IMR-90 (cell line): Measurements from ENCODE around the gene MYOCD. TPM values are rescaled to one million over a fixed set of nuclear protein-coding genes. Genes with fewer than 3 reads are reported as not detected.

Experiments used
- ATAC-seq: fragments of 200-7000 bp; cut with Tn5 transposase; 2 replicates; pipeline ENCODE4 v1.9.1; 2020; ENCODE audit warnings: low read depth, mild to moderate bottlenecking, moderate library complexity
- BruUV-seq: library from RNA; stranded (reverse); fragments of 400-500 nt; replicated peaks from 2 replicates; lab custom pipeline; 2021; lab: Mats Ljungman, UMichigan
- CTCF ChIA-PET: fragments of 300-600 bp; formaldehyde crosslinking; extraction: SDS; loops from one replicate; lab custom pipeline; 2021; ENCODE audit warnings: antibody characterized with exemption; lab: Yijun Ruan, JAX
- POLR2A ChIA-PET: fragments of 300-600 bp; sonication (Branson Sonifier 250); formaldehyde crosslinking; loops from one replicate; lab custom pipeline; 2022; ENCODE audit warnings: antibody characterized with exemption; ENCODE audit not compliant: unreplicated experiment; lab: Charles Lee
- DNase-seq: peaks from one replicate; pipeline ENCODE4 v3.0.0; 2013
- H2AFZ ChIP-seq: replicated peaks from 2 replicates; pipeline ENCODE3; 2013; ENCODE audit warnings: low read length, mild to moderate bottlenecking; ENCODE audit not compliant: poor library complexity
- H2AK5ac ChIP-seq: 2 replicates; pipeline ENCODE4 v1.6.1; 2013; ENCODE audit warnings: low read depth, low read length, inconsistent platforms
- H2AK9ac ChIP-seq: replicated peaks from 2 replicates; pipeline ENCODE3; 2013; ENCODE audit warnings: mild to moderate bottlenecking, low read depth, low read length, moderate library complexity; ENCODE audit not compliant: poor library complexity
- H2BK120ac ChIP-seq: 2 replicates; pipeline ENCODE4 v1.6.1; 2013; ENCODE audit warnings: low read depth, low read length, inconsistent platforms
- H2BK15ac ChIP-seq: 3 replicates; pipeline ENCODE4 v1.6.1; 2013; ENCODE audit warnings: low read depth, low read length, inconsistent platforms
- H2BK20ac ChIP-seq: 2 replicates; pipeline ENCODE4 v1.6.1; 2013; ENCODE audit warnings: low read depth, mild to moderate bottlenecking, inconsistent platforms, low read length, moderate library complexity
- H2BK5ac ChIP-seq: 2 replicates; pipeline ENCODE4 v1.6.1; 2013; ENCODE audit warnings: mild to moderate bottlenecking, low read depth, low read length, inconsistent platforms; ENCODE audit not compliant: poor library complexity, severe bottlenecking
- H3K14ac ChIP-seq: replicated peaks from 2 replicates; pipeline ENCODE4 v1.6.1; 2013; ENCODE audit warnings: low read depth, low read length, inconsistent platforms
- H3K18ac ChIP-seq: 2 replicates; pipeline ENCODE4 v1.6.1; 2013; ENCODE audit warnings: low read depth, low read length, control low read depth
- H3K23ac ChIP-seq: 2 replicates; pipeline ENCODE4 v1.6.1; 2013; ENCODE audit warnings: low read depth, low read length, inconsistent platforms
- H3K27ac ChIP-seq: 2 replicates; pipeline ENCODE4 v1.5.1; 2013; ENCODE audit warnings: mild to moderate bottlenecking, control low read depth, low read length; ENCODE audit not compliant: insufficient read depth
- H3K27me3 ChIP-seq: 2 replicates; pipeline ENCODE4 v1.6.1; 2013; ENCODE audit warnings: low read length; ENCODE audit not compliant: control insufficient read depth, insufficient read depth
- H3K36me3 ChIP-seq: 2 replicates; pipeline ENCODE4 v1.6.1; 2013; ENCODE audit warnings: low read length, mixed read lengths; ENCODE audit not compliant: control insufficient read depth, insufficient read depth
- H3K4ac ChIP-seq: 2 replicates; pipeline ENCODE4 v1.6.1; 2013; ENCODE audit warnings: low read depth, low read length, inconsistent platforms
- H3K4me1 ChIP-seq: 2 replicates; pipeline ENCODE4 v1.6.1; 2013; ENCODE audit warnings: low read length, mixed read lengths; ENCODE audit not compliant: control insufficient read depth, insufficient read depth
- H3K4me2 ChIP-seq: 2 replicates; pipeline ENCODE4 v1.6.1; 2013; ENCODE audit warnings: low read depth, mild to moderate bottlenecking, control low read depth, low read length, moderate library complexity
- H3K4me3 ChIP-seq: 2 replicates; pipeline ENCODE4 v1.5.1; 2013; ENCODE audit warnings: low read depth, mild to moderate bottlenecking, control low read depth, low read length, moderate library complexity; ENCODE audit not compliant: insufficient read depth
- H3K56ac ChIP-seq: 2 replicates; pipeline ENCODE4 v1.6.1; 2013; ENCODE audit warnings: low read length, inconsistent platforms; ENCODE audit not compliant: insufficient read depth; ENCODE audit errors: extremely low read depth
- H3K79me1 ChIP-seq, 2 experiments: 2 replicates each; pipeline ENCODE4 v1.6.1; 2013; ENCODE audit warnings: low read length in 2 of 2, inconsistent platforms in 1 of 2, low read depth in 1 of 2
- H3K9ac ChIP-seq: 2 replicates; pipeline ENCODE4 v1.6.1; 2013; ENCODE audit warnings: low read depth, low read length, control low read depth
- H3K9me1 ChIP-seq: 2 replicates; pipeline ENCODE4 v1.6.1; 2013; ENCODE audit warnings: low read length, inconsistent platforms; ENCODE audit not compliant: insufficient read depth
- H3K9me3 ChIP-seq: 2 replicates; pipeline ENCODE4 v1.6.1; 2013; ENCODE audit warnings: low read length; ENCODE audit not compliant: control insufficient read depth, insufficient read depth
- H4K20me1 ChIP-seq: 2 replicates; pipeline ENCODE4 v1.6.1; 2013; ENCODE audit warnings: low read length, inconsistent platforms; ENCODE audit not compliant: insufficient read depth
- H4K5ac ChIP-seq: 2 replicates; pipeline ENCODE4 v1.6.1; 2013; ENCODE audit warnings: mild to moderate bottlenecking, low read depth, low read length, control low read depth
- H4K8ac ChIP-seq, 2 experiments: 2 replicates each; pipeline ENCODE4 v1.6.1; 2013; ENCODE audit warnings: low read depth in 2 of 2, low read length in 2 of 2, control low read depth in 1 of 2, inconsistent platforms in 1 of 2
- H4K91ac ChIP-seq: 2 replicates; pipeline ENCODE4 v1.6.1; 2013; ENCODE audit warnings: low read depth, low read length, inconsistent platforms; ENCODE audit not compliant: insufficient read depth
- BHLHE40 ChIP-seq: fragments of 150-350 bp; IDR thresholded peaks from 2 replicates; pipeline ENCODE4 v1.6.1; 2016; ENCODE audit warnings: mild to moderate bottlenecking, low read depth, low read length
- CEBPB ChIP-seq: IDR thresholded peaks from 2 replicates; pipeline ENCODE4 v1.6.1; 2012; ENCODE audit warnings: low read depth, low read length, improper control_type of control experiment
- CHD1 ChIP-seq: IDR thresholded peaks from 2 replicates; pipeline ENCODE4 v1.6.1; 2012; ENCODE audit warnings: low read depth, low read length, improper control_type of control experiment
- CTCF ChIP-seq: conservative IDR thresholded peaks from 2 replicates; pipeline ENCODE4 v1.5.1; 2012; ENCODE audit warnings: mild to moderate bottlenecking, low read depth, low read length, improper control_type of control experiment
- ELK1 ChIP-seq: fragments of 150-350 bp; IDR thresholded peaks from 2 replicates; pipeline ENCODE4 v1.6.1; 2016; ENCODE audit warnings: low read depth, mild to moderate bottlenecking, low read length, moderate library complexity, borderline replicate concordance
- FOS ChIP-seq: fragments of 150-350 bp; IDR thresholded peaks from 2 replicates; pipeline ENCODE4 v1.6.1; 2016; ENCODE audit warnings: low read depth, low read length
- MAFK ChIP-seq: IDR thresholded peaks from 2 replicates; pipeline ENCODE4 v1.6.1; 2012; ENCODE audit warnings: low read depth, low read length, improper control_type of control experiment
- MAZ ChIP-seq: IDR thresholded peaks from 2 replicates; pipeline ENCODE4 v1.6.1; 2012; ENCODE audit warnings: low read depth, mild to moderate bottlenecking, low read length, improper control_type of control experiment, moderate library complexity, borderline replicate concordance
- MXI1 ChIP-seq: IDR thresholded peaks from 2 replicates; pipeline ENCODE4 v1.6.1; 2012; ENCODE audit warnings: low read depth, mild to moderate bottlenecking, low read length, moderate library complexity, borderline replicate concordance
- NFE2L2 ChIP-seq: fragments of 150-350 bp; IDR thresholded peaks from 2 replicates; pipeline ENCODE4 v1.6.1; 2016; ENCODE audit warnings: low read depth, mild to moderate bottlenecking, low read length
- POLR2A ChIP-seq: IDR thresholded peaks from 2 replicates; pipeline ENCODE4 v1.6.1; 2012; ENCODE audit warnings: mild to moderate bottlenecking, low read depth, low read length
- RAD21 ChIP-seq: IDR thresholded peaks from 2 replicates; pipeline ENCODE4 v1.6.1; 2012; ENCODE audit warnings: low read length, improper control_type of control experiment
- RCOR1 ChIP-seq: IDR thresholded peaks from 2 replicates; pipeline ENCODE4 v1.6.1; 2012; ENCODE audit warnings: mild to moderate bottlenecking, low read length, improper control_type of control experiment; ENCODE audit not compliant: insufficient replicate concordance
- RFX5 ChIP-seq: IDR thresholded peaks from 2 replicates; pipeline ENCODE4 v1.8.0; 2012; ENCODE audit warnings: low read depth, mild to moderate bottlenecking, low read length, moderate library complexity
- SMC3 ChIP-seq: fragments of 150-350 bp; IDR thresholded peaks from 2 replicates; pipeline ENCODE4 v1.6.1; 2016; ENCODE audit warnings: low read depth, mild to moderate bottlenecking, antibody characterized with exemption, low read length, moderate library complexity
- USF2 ChIP-seq: fragments of 150-350 bp; IDR thresholded peaks from 2 replicates; pipeline ENCODE4 v1.6.1; 2017; ENCODE audit warnings: mild to moderate bottlenecking, antibody characterized with exemption, low read length, low read depth
- WGBS, 2 experiments: methylation state at CpG; one replicate each; pipeline versions ENCODE4 v1.1.5 to v1.1.7; 2013; ENCODE audit warnings: missing lambda C conversion rate in 2 of 2; ENCODE audit not compliant: insufficient read length in 1 of 2; ENCODE audit errors: extremely low coverage in 2 of 2; 5-methylcytosine and 5-hydroxymethylcytosine counted together
- dilution Hi-C: fragments of 300-500 bp; cut with HindIII; formaldehyde crosslinking; loops from one replicate; pipeline ENCODE4 v1.14.3; 2018; ENCODE audit warnings: low sequenced_read_pairs; ENCODE audit not compliant: unreplicated experiment
- in situ Hi-C: fragments of 300-500 bp; cut with MboI; formaldehyde crosslinking; loops from 3 replicates; pipeline ENCODE4 v1.14.3; 2019; ENCODE audit warnings: low sequenced_read_pairs, inconsistent platforms, mixed read lengths
- intact Hi-C: fragments of 100-400 bp; cut with micrococcal nuclease; formaldehyde crosslinking; loops from 2 replicates; pipeline ENCODE4 v1.10.0; 2022
- polyA plus RNA-seq, 3 experiments: library from polyadenylated mRNA; depleted of rRNA; stranded (reverse); fragments of >200 nt; gene quantifications; 2 replicates each; pipeline ENCODE4 v1.2.3, GENCODE V29; 2012; ENCODE audit warnings: low replicate concordance in 1 of 3
- total RNA-seq: library from RNA; depleted of rRNA; stranded (reverse); fragments of >200 nt; gene quantifications from 2 replicates; pipeline ENCODE4 v1.2.3, GENCODE V29; 2012

The MYOCD gene
- total and polyA plus RNA-seq, 2 of the 4 experiments (the other 2 are of a cell fraction), result 10.6 to 20.1 TPM

- Histone ChIP-seq H3K27me3 (no peaks in the 10 kb centered on the region), H2BK5ac (no peak overlapping the region), H3K4ac (no peak overlapping the region), H3K4me2 (peak overlapping the region; percentile 49; the same call in 1 of the 2 replicates), H3K18ac (peak overlapping the region; percentile 26; the same call in 1 of the 2 replicates), H2BK20ac (no peak overlapping the region), H2AK5ac (no peak overlapping the region), H3K27ac (no peak overlapping the region), H3K9me3 (no peaks in the 10 kb centered on the region), H3K4me3 (no peak overlapping the region), H3K9ac (no peak overlapping the region), H2BK15ac (no peak overlapping the region), H3K14ac (no peak overlapping the region), H3K9me1 (peaks cover 2% of the 10 kb centered on the region; the same call in 1 of the 2 replicates), H3K36me3 (no peaks in the 10 kb centered on the region), H4K20me1 (no peaks in the 10 kb centered on the region), H3K4me1 (peaks cover 4% of the 10 kb centered on the region), H4K5ac (no peak overlapping the region), H2AFZ (peak overlapping the region; percentile 40), H4K8ac (no peak overlapping the region), H3K56ac (no peak overlapping the region), H4K91ac (no peak overlapping the region), H2BK120ac (no peak overlapping the region), H3K23ac (no peak overlapping the region), H2AK9ac (no peak overlapping the region), H3K79me1 (peaks cover 15 to 52% of the 10 kb centered on the region in 2 experiments)
- no TSS peak for BruUV-seq
- in situ Hi-C loops (no loop called here), intact Hi-C loops (no loop called here), dilution Hi-C loops (no loop called here)
- CTCF ChIA-PET, result interaction anchor here (0.7 kb wide), 1 partner anchor 70 kb away, joined by 3 read pairs; no protein-coding TSS in a partner anchor
- no peak for TF ChIP-seq CEBPB
- TF ChIP-seq POLR2A, result no peak
- no peak for TF ChIP-seq RCOR1
- TF ChIP-seq NFE2L2, result no peak
- TF ChIP-seq BHLHE40, result no peak
- no peak for TF ChIP-seq MAZ
- no peak for TF ChIP-seq CHD1
- TF ChIP-seq CTCF, result no peak
- TF ChIP-seq MAFK, result no peak
- no peak for TF ChIP-seq SMC3
- no peak for TF ChIP-seq ELK1
- no peak for TF ChIP-seq RAD21
- TF ChIP-seq RFX5, result no peak
- no peak for TF ChIP-seq FOS
- no peak for TF ChIP-seq USF2
- no peak for TF ChIP-seq MXI1
- no CpG with 5 or more reads among the region's 2 CpGs for WGBS, 2 experiments
- ATAC-seq (no peak), DNase-seq (peak; percentile 39)
- POLR2A ChIA-PET, result no interaction called here
Observed at GRCh38 chr17:12671906-12672305, 6.2 kb downstream of the MYOCD start.
